Osteoblast (primary cell): ENCODE results near the gene SHISA7. TPM values are rescaled to one million over a fixed set of nuclear protein-coding genes. Genes with fewer than 3 reads are reported as not detected.

Experiments used
- DNase-seq: peaks from one replicate; pipeline ENCODE4 v3.0.0; 2011; ENCODE audit warnings: low spot score, mixed read lengths; ENCODE audit not compliant: insufficient read length; ENCODE audit errors: missing footprints
- H2AFZ ChIP-seq: 2 replicates; pipeline ENCODE4 v1.6.0; 2011; ENCODE audit warnings: mild to moderate bottlenecking, low read length
- H3K27ac ChIP-seq: 2 replicates; pipeline ENCODE4 v1.5.1; 2011; ENCODE audit warnings: mild to moderate bottlenecking, low read depth, low read length, moderate library complexity
- H3K27me3 ChIP-seq: 2 replicates; pipeline ENCODE4 v1.6.0; 2012; ENCODE audit warnings: mild to moderate bottlenecking, control low read depth, inconsistent platforms, low read length, moderate library complexity; ENCODE audit not compliant: insufficient read depth
- H3K36me3 ChIP-seq: 2 replicates; pipeline ENCODE4 v1.5.1; 2011; ENCODE audit warnings: mild to moderate bottlenecking, low read length, control low read depth, moderate library complexity; ENCODE audit not compliant: insufficient read depth
- H3K4me1 ChIP-seq: 2 replicates; pipeline ENCODE4 v1.5.1; 2011; ENCODE audit warnings: mild to moderate bottlenecking, low read length, control low read depth, moderate library complexity; ENCODE audit not compliant: insufficient read depth
- H3K4me2 ChIP-seq: 2 replicates; pipeline ENCODE4 v1.6.0; 2011; ENCODE audit warnings: mild to moderate bottlenecking, low read length; ENCODE audit not compliant: insufficient read depth
- H3K4me3 ChIP-seq: fragments of 200-600 bp; sonication (generic); 3 replicates; pipeline ENCODE4 v1.5.1; 2012; ENCODE audit warnings: mild to moderate bottlenecking, low read length, inconsistent platforms; ENCODE audit not compliant: insufficient read depth
- H3K79me2 ChIP-seq: 2 replicates; pipeline ENCODE4 v1.6.0; 2012; ENCODE audit warnings: mild to moderate bottlenecking, low read length, control low read depth, inconsistent platforms; ENCODE audit not compliant: insufficient read depth
- H3K9me3 ChIP-seq: 2 replicates; pipeline ENCODE4 v1.5.1; 2011; ENCODE audit warnings: low read depth, low read length, control low read depth
- H4K20me1 ChIP-seq: 2 replicates; pipeline ENCODE4 v1.6.0; 2012; ENCODE audit warnings: mild to moderate bottlenecking, low read length, control low read depth; ENCODE audit not compliant: insufficient read depth
- total RNA-seq: library from RNA; depleted of rRNA; stranded (reverse); fragments of >200 nt; gene quantifications from 2 replicates; pipeline ENCODE4 v1.2.3, GENCODE V29; 2012
- TF ChIP-seq, protein P1 (sequence below): IDR thresholded peaks from 2 replicates; pipeline ENCODE4 v1.5.1; 2011; ENCODE audit warnings: mild to moderate bottlenecking, low read depth, low read length, moderate library complexity; ENCODE audit errors: extremely low read depth

Gene SHISA7
- total RNA-seq, 1 donor, result not detected

DNA sequence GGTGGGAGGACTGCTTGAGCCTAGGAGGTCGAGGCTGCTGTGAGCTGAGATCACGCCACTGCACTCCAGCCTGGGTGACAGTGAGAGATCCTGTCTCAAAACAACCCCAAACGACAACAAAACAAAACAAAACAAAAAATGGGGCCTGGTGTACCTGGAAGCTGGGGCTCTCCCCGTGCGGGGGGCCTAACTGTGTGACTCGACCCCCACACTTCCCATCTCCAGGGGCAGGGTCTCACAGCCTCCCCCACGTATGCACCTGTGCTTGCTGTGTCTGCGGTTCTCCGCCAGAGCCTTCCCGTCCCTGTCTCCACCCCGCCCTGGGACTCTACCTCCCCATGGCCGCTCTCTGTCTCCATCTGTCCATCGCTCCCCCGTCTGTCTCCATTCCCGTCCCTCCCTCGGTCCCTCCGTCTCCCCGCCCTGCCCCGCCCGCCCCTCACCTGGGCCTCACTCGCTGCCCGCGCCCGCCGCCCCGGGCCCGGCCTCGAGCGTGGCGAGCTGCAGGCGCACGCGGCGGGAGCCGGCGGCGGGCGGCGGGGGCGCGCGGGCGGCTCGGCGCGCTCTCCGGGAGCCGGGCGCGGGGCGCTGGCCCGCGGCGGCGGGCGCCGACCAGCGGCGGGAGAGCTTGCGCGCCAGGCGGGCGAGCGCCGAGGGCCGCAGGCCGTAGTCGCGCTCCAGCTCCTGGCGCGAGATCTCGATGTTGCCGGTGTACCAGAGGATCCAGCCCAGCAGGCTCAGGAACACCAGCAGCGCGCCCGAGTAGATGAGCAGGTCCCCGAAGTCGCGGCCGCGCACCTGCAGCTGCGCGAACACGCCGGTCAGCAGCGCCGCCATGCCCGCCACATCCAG is 59.6 kb downstream of the SHISA7 start:
- Histone ChIP-seq H3K27me3 (no peaks in the 10 kb centered on the region), H3K4me3 (peak overlapping the region; percentile 65)
- TF ChIP-seq, protein P1, sequence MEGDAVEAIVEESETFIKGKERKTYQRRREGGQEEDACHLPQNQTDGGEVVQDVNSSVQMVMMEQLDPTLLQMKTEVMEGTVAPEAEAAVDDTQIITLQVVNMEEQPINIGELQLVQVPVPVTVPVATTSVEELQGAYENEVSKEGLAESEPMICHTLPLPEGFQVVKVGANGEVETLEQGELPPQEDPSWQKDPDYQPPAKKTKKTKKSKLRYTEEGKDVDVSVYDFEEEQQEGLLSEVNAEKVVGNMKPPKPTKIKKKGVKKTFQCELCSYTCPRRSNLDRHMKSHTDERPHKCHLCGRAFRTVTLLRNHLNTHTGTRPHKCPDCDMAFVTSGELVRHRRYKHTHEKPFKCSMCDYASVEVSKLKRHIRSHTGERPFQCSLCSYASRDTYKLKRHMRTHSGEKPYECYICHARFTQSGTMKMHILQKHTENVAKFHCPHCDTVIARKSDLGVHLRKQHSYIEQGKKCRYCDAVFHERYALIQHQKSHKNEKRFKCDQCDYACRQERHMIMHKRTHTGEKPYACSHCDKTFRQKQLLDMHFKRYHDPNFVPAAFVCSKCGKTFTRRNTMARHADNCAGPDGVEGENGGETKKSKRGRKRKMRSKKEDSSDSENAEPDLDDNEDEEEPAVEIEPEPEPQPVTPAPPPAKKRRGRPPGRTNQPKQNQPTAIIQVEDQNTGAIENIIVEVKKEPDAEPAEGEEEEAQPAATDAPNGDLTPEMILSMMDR, result no peak

DNA sequence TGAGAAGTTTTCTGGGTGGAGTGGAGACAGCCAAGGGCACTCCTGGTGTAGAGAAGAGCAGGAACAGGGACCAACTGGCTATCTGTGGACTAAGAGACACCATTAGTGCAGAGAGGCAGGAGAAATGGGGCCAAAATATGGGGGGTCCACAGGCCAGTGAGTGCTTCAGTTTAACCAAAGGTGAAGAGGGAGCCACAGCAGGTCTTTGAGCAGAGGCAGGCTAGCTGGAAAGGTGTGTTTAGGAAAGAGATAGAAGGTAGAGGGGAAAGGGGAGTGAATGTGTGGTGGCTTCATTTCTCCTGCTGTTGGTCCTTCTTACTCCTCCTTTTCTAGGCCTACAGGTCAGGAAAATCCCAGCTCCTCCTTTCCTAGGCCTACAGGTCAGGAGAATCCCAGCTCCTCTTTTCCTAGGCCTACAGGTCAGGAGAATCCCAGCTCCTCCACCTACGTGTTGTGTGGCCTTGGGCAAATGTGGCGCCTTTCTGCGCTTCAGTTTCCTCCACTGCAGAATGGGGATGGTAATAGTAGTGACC is 60.5 kb downstream of the SHISA7 start:
- DNase-seq, result no peak
- H3K27me3 ChIP-seq, result no peaks in the 10 kb centered on the region
- H3K79me2 ChIP-seq, result peaks cover 19% of the 10 kb centered on the region
- H3K4me3 ChIP-seq, result no peak overlapping the region
- no peak overlapping the region for H2AFZ ChIP-seq
- H3K36me3 ChIP-seq, result peaks cover 9% of the 10 kb centered on the region
- peaks cover 24% of the 10 kb centered on the region for H3K4me1 ChIP-seq
- H3K9me3 ChIP-seq, result no peaks in the 10 kb centered on the region
- peaks cover 18% of the 10 kb centered on the region for H4K20me1 ChIP-seq
- TF ChIP-seq, protein P1, result no peak
- no peak overlapping the region for H3K27ac ChIP-seq
- no peak overlapping the region for H3K4me2 ChIP-seq

More for the DNA sequence above, 59.6 kb downstream of the SHISA7 start:
- Histone ChIP-seq H3K27ac (no peak overlapping the region), H3K36me3 (peaks cover 19% of the 10 kb centered on the region), H3K79me2 (peaks cover 28% of the 10 kb centered on the region), H3K4me2 (peak overlapping the region; percentile 97), H3K9me3 (no peaks in the 10 kb centered on the region), H2AFZ (peak overlapping the region; percentile 78), H4K20me1 (peaks cover 27% of the 10 kb centered on the region), H3K4me1 (peaks cover 33% of the 10 kb centered on the region)
- DNase-seq, result peak; percentile 98

DNA sequence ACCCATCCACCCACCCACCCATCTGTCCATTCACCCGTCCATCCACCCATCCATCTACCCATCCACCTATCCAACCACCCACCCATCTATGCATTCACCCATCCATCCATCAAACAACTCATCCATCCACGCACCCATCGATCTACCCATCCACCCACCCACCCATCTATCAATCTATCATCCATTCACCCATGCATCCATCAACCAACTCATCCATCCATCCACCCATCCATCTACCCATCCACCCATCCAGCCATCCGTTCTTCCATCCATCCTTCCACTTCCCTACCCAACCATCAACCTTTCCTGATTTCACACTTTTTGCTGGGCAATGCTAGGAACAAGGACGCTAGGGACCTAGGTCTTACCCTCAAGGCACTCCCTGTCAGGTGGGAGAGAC is 61.1 kb downstream of the SHISA7 start:
- no peak overlapping the region for H2AFZ ChIP-seq
- H3K27ac ChIP-seq, result no peak overlapping the region
- no peak for DNase-seq
- no peaks in the 10 kb centered on the region for H3K27me3 ChIP-seq
- no peak overlapping the region for H3K4me3 ChIP-seq
- no peak overlapping the region for H3K4me2 ChIP-seq
- H3K4me1 ChIP-seq, result peaks cover 18% of the 10 kb centered on the region
- H3K9me3 ChIP-seq, result no peaks in the 10 kb centered on the region
- H3K79me2 ChIP-seq, result peaks cover 13% of the 10 kb centered on the region
- peaks cover 4% of the 10 kb centered on the region for H3K36me3 ChIP-seq
- TF ChIP-seq, protein P1, result no peak
- H4K20me1 ChIP-seq, result peaks cover 12% of the 10 kb centered on the region

DNA sequence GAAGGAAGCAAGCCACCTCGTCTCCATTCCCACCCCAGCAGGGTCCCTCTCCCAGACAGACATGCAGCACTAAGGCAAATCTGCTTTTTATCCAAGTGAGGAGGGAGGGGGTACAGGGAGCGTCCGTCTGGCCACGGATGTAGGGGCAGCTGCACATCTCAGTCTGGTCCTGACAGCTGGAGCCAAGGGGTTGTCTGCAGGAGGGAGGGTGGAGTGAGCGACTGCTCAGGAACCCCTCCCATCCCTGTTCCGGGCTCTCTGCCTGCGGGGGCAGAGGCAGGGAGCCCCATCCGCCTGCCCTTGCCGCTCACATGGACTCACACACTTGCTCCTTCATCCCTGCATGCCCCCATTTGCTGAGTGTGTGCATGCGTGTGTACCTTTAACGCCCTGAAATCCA is 63.9 kb downstream of the SHISA7 start:
- no peak for DNase-seq
- Histone ChIP-seq H3K4me2 (no peak overlapping the region), H3K27me3 (no peaks in the 10 kb centered on the region), H3K27ac (no peak overlapping the region), H4K20me1 (no peaks in the 10 kb centered on the region), H3K9me3 (no peaks in the 10 kb centered on the region), H3K36me3 (no peaks in the 10 kb centered on the region), H2AFZ (no peak overlapping the region), H3K79me2 (no peaks in the 10 kb centered on the region), H3K4me1 (peaks cover 8% of the 10 kb centered on the region), H3K4me3 (no peak overlapping the region)
- TF ChIP-seq, protein P1, result no peak
